Endothelial cell (in vitro differentiated cells): ENCODE measurements around the gene ATP10B. TPM values are rescaled to one million over a fixed set of nuclear protein-coding genes. Genes with fewer than 3 reads are reported as not detected.

Experiments
- DNase-seq: peaks from one replicate; pipeline ENCODE4 v3.0.0; 2021; ENCODE audit warnings: low spot score
- H3K27ac Mint-ChIP-seq: one replicate; pipeline ENCODE4 v1.8.0; 2021; ENCODE audit warnings: mixed read lengths, inconsistent platforms; ENCODE audit not compliant: unreplicated experiment
- H3K27me3 Mint-ChIP-seq: one replicate; pipeline ENCODE4 v1.8.0; 2021; ENCODE audit warnings: mild to moderate bottlenecking, moderate library complexity, mixed read lengths, inconsistent platforms; ENCODE audit not compliant: unreplicated experiment
- H3K36me3 Mint-ChIP-seq: one replicate; pipeline ENCODE4 v1.8.0; 2021; ENCODE audit warnings: mild to moderate bottlenecking, low read depth, mixed read lengths, inconsistent platforms; ENCODE audit not compliant: unreplicated experiment
- H3K4me1 Mint-ChIP-seq: one replicate; pipeline ENCODE4 v1.8.0; 2021; ENCODE audit warnings: mild to moderate bottlenecking, mixed read lengths, inconsistent platforms; ENCODE audit not compliant: unreplicated experiment
- H3K4me3 Mint-ChIP-seq: one replicate; pipeline ENCODE4 v1.8.0; 2021; ENCODE audit warnings: mild to moderate bottlenecking, mixed read lengths, inconsistent platforms; ENCODE audit not compliant: unreplicated experiment
- H3K9me3 Mint-ChIP-seq: one replicate; pipeline ENCODE4 v1.8.0; 2021; ENCODE audit warnings: mixed read lengths, inconsistent platforms; ENCODE audit not compliant: unreplicated experiment
- CTCF ChIP-seq: fragments of 200-600 bp; sonication (generic); IDR thresholded peaks from one replicate; pipeline ENCODE4 v1.5.0; 2021; ENCODE audit warnings: antibody characterized with exemption; ENCODE audit not compliant: unreplicated experiment
- total RNA-seq: library from RNA; stranded (reverse); fragmentation: NEBNext Ultra II Directional; extraction: Animal tissue kit (Norgen Biotek cat#: 25700); gene quantifications from one replicate; pipeline ENCODE4 v1.2.1, GENCODE V29; 2021; ENCODE audit not compliant: unreplicated experiment

ATP10B gene
- total RNA-seq, 1 donor from 2014 or later, result not detected

- no peak for DNase-seq
- Mint-ChIP-seq H3K27me3 (no peaks in the 10 kb centered on the region), H3K27ac (no peak overlapping the region), H3K4me3 (no peak overlapping the region), H3K9me3 (no peaks in the 10 kb centered on the region), H3K36me3 (no peaks in the 10 kb centered on the region), H3K4me1 (no peaks in the 10 kb centered on the region)
- TF ChIP-seq CTCF, result no peak
These were observed 148.3 kb downstream of the ATP10B start for GRCh38 chr5:160703547-160704189.

GRCh38 chr5:160702934-160703333, 149.1 kb downstream of the ATP10B start:
- Mint-ChIP-seq H3K27me3 (no peaks in the 10 kb centered on the region), H3K9me3 (no peaks in the 10 kb centered on the region), H3K4me3 (no peak overlapping the region), H3K27ac (no peak overlapping the region), H3K4me1 (no peaks in the 10 kb centered on the region), H3K36me3 (no peaks in the 10 kb centered on the region)
- TF ChIP-seq CTCF, result no peak
- no peak for DNase-seq

GRCh38 chr5:160702311-160702803, 149.7 kb downstream of the ATP10B start:
- H3K36me3 Mint-ChIP-seq, result no peaks in the 10 kb centered on the region
- H3K27me3 Mint-ChIP-seq, result no peaks in the 10 kb centered on the region
- no peaks in the 10 kb centered on the region for H3K9me3 Mint-ChIP-seq
- TF ChIP-seq CTCF, result no peak
- H3K4me3 Mint-ChIP-seq, result no peak overlapping the region
- H3K4me1 Mint-ChIP-seq, result no peaks in the 10 kb centered on the region
- no peak overlapping the region for H3K27ac Mint-ChIP-seq
- DNase-seq, result no peak

- Mint-ChIP-seq H3K27ac (no peak overlapping the region), H3K4me1 (no peaks in the 10 kb centered on the region), H3K9me3 (no peaks in the 10 kb centered on the region), H3K4me3 (no peak overlapping the region), H3K36me3 (no peaks in the 10 kb centered on the region), H3K27me3 (no peaks in the 10 kb centered on the region)
- DNase-seq, result no peak
- TF ChIP-seq CTCF, result no peak
These were observed 150.6 kb downstream of the ATP10B start for GRCh38 chr5:160701403-160701802.

- Mint-ChIP-seq H3K27me3 (no peaks in the 10 kb centered on the region), H3K4me3 (no peak overlapping the region), H3K27ac (no peak overlapping the region), H3K9me3 (no peaks in the 10 kb centered on the region), H3K36me3 (no peaks in the 10 kb centered on the region), H3K4me1 (peaks cover 7% of the 10 kb centered on the region)
- no peak for TF ChIP-seq CTCF
- no peak for DNase-seq
These were observed 152.7 kb downstream of the ATP10B start for GRCh38 chr5:160699301-160699700.
